IMR-90 (cell line): Measurements from ENCODE around the gene FAM168B. TPM values are rescaled to one million over a fixed set of nuclear protein-coding genes. Genes with fewer than 3 reads are reported as not detected.

Experiments
- ATAC-seq: fragments of 200-7000 bp; cut with Tn5 transposase; 2 replicates; pipeline ENCODE4 v1.9.1; 2020; ENCODE audit warnings: low read depth, mild to moderate bottlenecking, moderate library complexity
- BruUV-seq: library from RNA; stranded (reverse); fragments of 400-500 nt; replicated peaks from 2 replicates; lab custom pipeline; 2021; lab: Mats Ljungman, UMichigan
- CTCF ChIA-PET: fragments of 300-600 bp; formaldehyde crosslinking; extraction: SDS; loops from one replicate; lab custom pipeline; 2021; ENCODE audit warnings: antibody characterized with exemption; lab: Yijun Ruan, JAX
- POLR2A ChIA-PET: fragments of 300-600 bp; sonication (Branson Sonifier 250); formaldehyde crosslinking; loops from one replicate; lab custom pipeline; 2022; ENCODE audit warnings: antibody characterized with exemption; ENCODE audit not compliant: unreplicated experiment; lab: Charles Lee
- DNase-seq: peaks from one replicate; pipeline ENCODE4 v3.0.0; 2013
- H2AFZ ChIP-seq: replicated peaks from 2 replicates; pipeline ENCODE3; 2013; ENCODE audit warnings: low read length, mild to moderate bottlenecking; ENCODE audit not compliant: poor library complexity
- H2AK5ac ChIP-seq: 2 replicates; pipeline ENCODE4 v1.6.1; 2013; ENCODE audit warnings: low read depth, low read length, inconsistent platforms
- H2AK9ac ChIP-seq: replicated peaks from 2 replicates; pipeline ENCODE3; 2013; ENCODE audit warnings: mild to moderate bottlenecking, low read depth, low read length, moderate library complexity; ENCODE audit not compliant: poor library complexity
- H2BK120ac ChIP-seq: 2 replicates; pipeline ENCODE4 v1.6.1; 2013; ENCODE audit warnings: low read depth, low read length, inconsistent platforms
- H2BK15ac ChIP-seq: 3 replicates; pipeline ENCODE4 v1.6.1; 2013; ENCODE audit warnings: low read depth, low read length, inconsistent platforms
- H2BK20ac ChIP-seq: 2 replicates; pipeline ENCODE4 v1.6.1; 2013; ENCODE audit warnings: low read depth, mild to moderate bottlenecking, inconsistent platforms, low read length, moderate library complexity
- H2BK5ac ChIP-seq: 2 replicates; pipeline ENCODE4 v1.6.1; 2013; ENCODE audit warnings: mild to moderate bottlenecking, low read depth, low read length, inconsistent platforms; ENCODE audit not compliant: poor library complexity, severe bottlenecking
- H3K14ac ChIP-seq: replicated peaks from 2 replicates; pipeline ENCODE4 v1.6.1; 2013; ENCODE audit warnings: low read depth, low read length, inconsistent platforms
- H3K18ac ChIP-seq: 2 replicates; pipeline ENCODE4 v1.6.1; 2013; ENCODE audit warnings: low read depth, low read length, control low read depth
- H3K23ac ChIP-seq: 2 replicates; pipeline ENCODE4 v1.6.1; 2013; ENCODE audit warnings: low read depth, low read length, inconsistent platforms
- H3K27ac ChIP-seq: 2 replicates; pipeline ENCODE4 v1.5.1; 2013; ENCODE audit warnings: mild to moderate bottlenecking, control low read depth, low read length; ENCODE audit not compliant: insufficient read depth
- H3K27me3 ChIP-seq: 2 replicates; pipeline ENCODE4 v1.6.1; 2013; ENCODE audit warnings: low read length; ENCODE audit not compliant: control insufficient read depth, insufficient read depth
- H3K36me3 ChIP-seq: 2 replicates; pipeline ENCODE4 v1.6.1; 2013; ENCODE audit warnings: low read length, mixed read lengths; ENCODE audit not compliant: control insufficient read depth, insufficient read depth
- H3K4ac ChIP-seq: 2 replicates; pipeline ENCODE4 v1.6.1; 2013; ENCODE audit warnings: low read depth, low read length, inconsistent platforms
- H3K4me1 ChIP-seq: 2 replicates; pipeline ENCODE4 v1.6.1; 2013; ENCODE audit warnings: low read length, mixed read lengths; ENCODE audit not compliant: control insufficient read depth, insufficient read depth
- H3K4me2 ChIP-seq: 2 replicates; pipeline ENCODE4 v1.6.1; 2013; ENCODE audit warnings: low read depth, mild to moderate bottlenecking, control low read depth, low read length, moderate library complexity
- H3K4me3 ChIP-seq: 2 replicates; pipeline ENCODE4 v1.5.1; 2013; ENCODE audit warnings: low read depth, mild to moderate bottlenecking, control low read depth, low read length, moderate library complexity; ENCODE audit not compliant: insufficient read depth
- H3K56ac ChIP-seq: 2 replicates; pipeline ENCODE4 v1.6.1; 2013; ENCODE audit warnings: low read length, inconsistent platforms; ENCODE audit not compliant: insufficient read depth; ENCODE audit errors: extremely low read depth
- H3K79me1 ChIP-seq, 2 experiments: 2 replicates each; pipeline ENCODE4 v1.6.1; 2013; ENCODE audit warnings: low read length in 2 of 2, inconsistent platforms in 1 of 2, low read depth in 1 of 2
- H3K9ac ChIP-seq: 2 replicates; pipeline ENCODE4 v1.6.1; 2013; ENCODE audit warnings: low read depth, low read length, control low read depth
- H3K9me1 ChIP-seq: 2 replicates; pipeline ENCODE4 v1.6.1; 2013; ENCODE audit warnings: low read length, inconsistent platforms; ENCODE audit not compliant: insufficient read depth
- H3K9me3 ChIP-seq: 2 replicates; pipeline ENCODE4 v1.6.1; 2013; ENCODE audit warnings: low read length; ENCODE audit not compliant: control insufficient read depth, insufficient read depth
- H4K20me1 ChIP-seq: 2 replicates; pipeline ENCODE4 v1.6.1; 2013; ENCODE audit warnings: low read length, inconsistent platforms; ENCODE audit not compliant: insufficient read depth
- H4K5ac ChIP-seq: 2 replicates; pipeline ENCODE4 v1.6.1; 2013; ENCODE audit warnings: mild to moderate bottlenecking, low read depth, low read length, control low read depth
- H4K8ac ChIP-seq, 2 experiments: 2 replicates each; pipeline ENCODE4 v1.6.1; 2013; ENCODE audit warnings: low read depth in 2 of 2, low read length in 2 of 2, control low read depth in 1 of 2, inconsistent platforms in 1 of 2
- H4K91ac ChIP-seq: 2 replicates; pipeline ENCODE4 v1.6.1; 2013; ENCODE audit warnings: low read depth, low read length, inconsistent platforms; ENCODE audit not compliant: insufficient read depth
- BHLHE40 ChIP-seq: fragments of 150-350 bp; IDR thresholded peaks from 2 replicates; pipeline ENCODE4 v1.6.1; 2016; ENCODE audit warnings: mild to moderate bottlenecking, low read depth, low read length
- CEBPB ChIP-seq: IDR thresholded peaks from 2 replicates; pipeline ENCODE4 v1.6.1; 2012; ENCODE audit warnings: low read depth, low read length, improper control_type of control experiment
- CHD1 ChIP-seq: IDR thresholded peaks from 2 replicates; pipeline ENCODE4 v1.6.1; 2012; ENCODE audit warnings: low read depth, low read length, improper control_type of control experiment
- WGBS, 2 experiments: methylation state at CpG; one replicate each; pipeline versions ENCODE4 v1.1.5 to v1.1.7; 2013; ENCODE audit warnings: missing lambda C conversion rate in 2 of 2; ENCODE audit not compliant: insufficient read length in 1 of 2; ENCODE audit errors: extremely low coverage in 2 of 2; 5-methylcytosine and 5-hydroxymethylcytosine counted together
- dilution Hi-C: fragments of 300-500 bp; cut with HindIII; formaldehyde crosslinking; loops from one replicate; pipeline ENCODE4 v1.14.3; 2018; ENCODE audit warnings: low sequenced_read_pairs; ENCODE audit not compliant: unreplicated experiment
- in situ Hi-C: fragments of 300-500 bp; cut with MboI; formaldehyde crosslinking; loops from 3 replicates; pipeline ENCODE4 v1.14.3; 2019; ENCODE audit warnings: low sequenced_read_pairs, inconsistent platforms, mixed read lengths
- intact Hi-C: fragments of 100-400 bp; cut with micrococcal nuclease; formaldehyde crosslinking; loops from 2 replicates; pipeline ENCODE4 v1.10.0; 2022
- polyA plus RNA-seq, 3 experiments: library from polyadenylated mRNA; depleted of rRNA; stranded (reverse); fragments of >200 nt; gene quantifications; 2 replicates each; pipeline ENCODE4 v1.2.3, GENCODE V29; 2012; ENCODE audit warnings: low replicate concordance in 1 of 3
- total RNA-seq: library from RNA; depleted of rRNA; stranded (reverse); fragments of >200 nt; gene quantifications from 2 replicates; pipeline ENCODE4 v1.2.3, GENCODE V29; 2012

The FAM168B gene
- total and polyA plus RNA-seq, 2 of the 4 experiments (the other 2 are of a cell fraction): 76.4 to 106 TPM

DNA sequence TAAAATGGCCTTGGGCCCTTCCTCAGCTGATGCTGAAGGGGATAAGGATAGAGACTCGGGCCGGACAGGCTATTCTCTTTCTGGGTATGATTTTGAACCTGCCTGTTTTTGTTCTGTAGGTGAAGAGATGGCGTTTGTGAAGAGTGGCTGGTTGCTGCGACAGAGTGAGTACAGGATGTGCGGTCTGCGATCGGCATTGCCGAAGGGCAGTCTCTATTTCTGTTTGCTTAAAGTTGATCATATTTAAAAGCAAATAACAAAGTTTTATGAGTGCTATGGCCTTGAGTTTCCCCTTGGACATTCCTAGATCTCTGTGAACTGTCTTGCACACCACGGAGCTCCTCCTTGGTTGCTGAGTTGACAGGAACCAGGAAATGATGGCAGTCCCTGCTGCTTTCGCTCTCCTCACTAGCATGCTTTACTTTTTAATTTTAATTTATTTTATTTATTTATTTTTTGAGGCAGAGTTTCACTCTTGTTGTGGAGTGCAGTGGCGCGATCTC is 27.6 kb upstream of the FAM168B start:
- Histone ChIP-seq H3K4me1 (no peaks in the 10 kb centered on the region), H4K5ac (no peak overlapping the region), H3K14ac (no peak overlapping the region), H3K36me3 (peaks cover 16% of the 10 kb centered on the region), H3K9me3 (no peaks in the 10 kb centered on the region), H2BK120ac (no peak overlapping the region), H3K9ac (no peak overlapping the region), H3K23ac (no peak overlapping the region), H4K8ac (no peak overlapping the region), H3K4me2 (no peak overlapping the region), H2AK5ac (no peak overlapping the region), H2BK20ac (no peak overlapping the region), H3K9me1 (peaks cover 7% of the 10 kb centered on the region; the same call in 1 of the 2 replicates), H2AFZ (no peak overlapping the region), H3K4me3 (no peak overlapping the region), H2BK15ac (no peak overlapping the region), H4K91ac (no peak overlapping the region), H2BK5ac (no peak overlapping the region), H3K27ac (no peak overlapping the region), H3K79me1 (peaks cover 35 to 67% of the 10 kb centered on the region in 2 experiments), H2AK9ac (no peak overlapping the region), H3K4ac (no peak overlapping the region), H3K56ac (no peak overlapping the region), H3K27me3 (no peaks in the 10 kb centered on the region), H4K20me1 (peaks cover 32% of the 10 kb centered on the region), H3K18ac (no peak overlapping the region)
- BruUV-seq: no TSS peak
- dilution Hi-C loops (no loop called here), in situ Hi-C loops (loop anchor here (25.0 kb wide), 2 partner anchors 391 to 759 kb away; partner anchors contain the start of gene PTPN18), intact Hi-C loops (no loop called here)
- ChIA-PET POLR2A (no interaction called here), CTCF (no interaction called here)
- DNase-seq (no peak), ATAC-seq (no peak)
- TF ChIP-seq BHLHE40 (no peak), CEBPB (no peak), CHD1 (no peak)
- 100% methylated on average over 2 of the region's 12 CpGs; no CpG with 5 or more reads in 1 of the 2 experiments for WGBS, 2 experiments
